HUES48 (cell line): ENCODE measurements around the gene ANKRD34A.

Experiments
- H3K27ac ChIP-seq: one replicate; pipeline ENCODE4 v1.7.0; 2013; ENCODE audit warnings: low read depth, low read length, inconsistent platforms
- H3K27me3 ChIP-seq: 2 replicates; pipeline ENCODE4 v1.6.1; 2013; ENCODE audit warnings: mild to moderate bottlenecking, low read length; ENCODE audit not compliant: control insufficient read depth, insufficient read depth
- H3K36me3 ChIP-seq: 2 replicates; pipeline ENCODE4 v1.6.1; 2013; ENCODE audit warnings: low read length; ENCODE audit not compliant: control insufficient read depth, insufficient read depth
- H3K4me1 ChIP-seq: 2 replicates; pipeline ENCODE4 v1.6.1; 2013; ENCODE audit warnings: mild to moderate bottlenecking, low read length; ENCODE audit not compliant: control insufficient read depth, insufficient read depth
- H3K4me3 ChIP-seq: 2 replicates; pipeline ENCODE4 v1.5.1; 2013; ENCODE audit warnings: mild to moderate bottlenecking, low read depth, low read length
- H3K9ac ChIP-seq: 2 replicates; pipeline ENCODE4 v1.6.1; 2013; ENCODE audit warnings: mild to moderate bottlenecking, low read depth, low read length, moderate library complexity
- H3K9me3 ChIP-seq: 2 replicates; pipeline ENCODE4 v1.6.1; 2013; ENCODE audit warnings: low read length; ENCODE audit not compliant: control insufficient read depth, insufficient read depth

The ANKRD34A gene

DNA sequence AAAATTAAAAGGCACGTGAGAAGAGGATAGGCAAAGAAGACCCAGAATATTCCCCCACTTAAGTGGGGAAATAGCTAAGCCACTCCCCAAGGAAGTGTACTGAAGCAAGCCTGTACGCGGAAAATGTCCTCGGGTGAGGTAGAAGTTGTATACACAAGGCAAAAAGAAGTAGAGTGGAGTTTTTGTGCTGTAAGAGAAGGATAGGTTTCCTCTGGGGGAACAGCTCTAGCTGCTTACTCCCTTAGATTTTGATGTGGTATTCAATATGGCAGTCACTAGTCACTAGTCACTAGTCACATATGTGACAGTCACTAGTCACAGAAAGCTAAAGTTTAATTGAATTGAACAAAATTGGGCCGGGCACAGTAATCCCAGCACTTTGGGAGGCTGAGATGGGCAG, 24.4 kb upstream of the ANKRD34A start:
- Histone ChIP-seq H3K9ac (no peak overlapping the region), H3K9me3 (no peaks in the 10 kb centered on the region), H3K27ac (no peak overlapping the region), H3K36me3 (peaks cover 17% of the 10 kb centered on the region), H3K4me1 (peaks cover 12% of the 10 kb centered on the region), H3K27me3 (no peaks in the 10 kb centered on the region), H3K4me3 (no peak overlapping the region)

DNA sequence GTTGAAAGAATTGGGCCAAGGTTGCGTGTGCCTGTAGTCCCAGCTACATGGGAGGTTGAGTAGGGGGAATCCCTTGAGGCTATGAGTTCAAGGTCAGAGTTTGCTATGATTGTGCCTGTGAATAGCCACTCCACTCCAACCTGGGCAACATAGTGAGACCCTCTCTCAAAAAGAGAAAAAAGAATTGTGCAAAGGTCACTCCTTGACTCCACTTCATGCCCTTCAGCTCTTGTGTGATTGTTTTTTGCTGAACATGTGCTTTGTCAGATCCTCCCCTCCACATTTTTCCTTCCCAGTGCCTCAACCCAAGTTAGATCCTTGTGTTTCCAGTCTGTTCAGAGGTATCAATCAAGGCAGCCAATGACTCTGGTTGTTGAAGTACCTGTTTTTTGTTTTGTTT, 23.6 kb upstream of the ANKRD34A start:
- Histone ChIP-seq H3K27ac (no peak overlapping the region), H3K9me3 (no peaks in the 10 kb centered on the region), H3K4me1 (peaks cover 12% of the 10 kb centered on the region), H3K27me3 (no peaks in the 10 kb centered on the region), H3K36me3 (peaks cover 9% of the 10 kb centered on the region), H3K4me3 (no peak overlapping the region), H3K9ac (no peak overlapping the region)

DNA sequence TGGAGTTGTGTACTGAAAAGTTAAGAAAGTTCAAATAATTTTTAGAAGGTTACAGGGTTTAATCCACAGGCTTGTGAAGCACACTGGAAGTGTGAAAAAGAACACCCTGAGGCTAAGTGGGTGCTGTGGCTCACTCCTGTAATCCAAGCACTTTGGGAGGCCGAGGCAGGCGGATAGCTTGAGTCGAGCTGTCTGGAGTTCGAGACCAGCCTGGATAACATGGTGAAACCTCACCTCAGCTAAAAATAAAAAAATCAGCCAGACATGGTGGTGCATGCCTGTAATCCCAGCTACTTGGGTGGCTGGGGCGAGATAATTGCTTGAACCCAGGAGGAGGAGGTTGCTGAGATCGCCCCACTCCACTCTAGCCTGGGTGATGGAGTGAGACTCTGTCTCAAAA, 22.2 kb upstream of the ANKRD34A start:
- no peak overlapping the region for H3K27ac ChIP-seq
- peaks cover 12% of the 10 kb centered on the region for H3K4me1 ChIP-seq
- H3K9ac ChIP-seq, result no peak overlapping the region
- no peaks in the 10 kb centered on the region for H3K9me3 ChIP-seq
- H3K4me3 ChIP-seq, result no peak overlapping the region
- no peaks in the 10 kb centered on the region for H3K36me3 ChIP-seq
- no peaks in the 10 kb centered on the region for H3K27me3 ChIP-seq

DNA sequence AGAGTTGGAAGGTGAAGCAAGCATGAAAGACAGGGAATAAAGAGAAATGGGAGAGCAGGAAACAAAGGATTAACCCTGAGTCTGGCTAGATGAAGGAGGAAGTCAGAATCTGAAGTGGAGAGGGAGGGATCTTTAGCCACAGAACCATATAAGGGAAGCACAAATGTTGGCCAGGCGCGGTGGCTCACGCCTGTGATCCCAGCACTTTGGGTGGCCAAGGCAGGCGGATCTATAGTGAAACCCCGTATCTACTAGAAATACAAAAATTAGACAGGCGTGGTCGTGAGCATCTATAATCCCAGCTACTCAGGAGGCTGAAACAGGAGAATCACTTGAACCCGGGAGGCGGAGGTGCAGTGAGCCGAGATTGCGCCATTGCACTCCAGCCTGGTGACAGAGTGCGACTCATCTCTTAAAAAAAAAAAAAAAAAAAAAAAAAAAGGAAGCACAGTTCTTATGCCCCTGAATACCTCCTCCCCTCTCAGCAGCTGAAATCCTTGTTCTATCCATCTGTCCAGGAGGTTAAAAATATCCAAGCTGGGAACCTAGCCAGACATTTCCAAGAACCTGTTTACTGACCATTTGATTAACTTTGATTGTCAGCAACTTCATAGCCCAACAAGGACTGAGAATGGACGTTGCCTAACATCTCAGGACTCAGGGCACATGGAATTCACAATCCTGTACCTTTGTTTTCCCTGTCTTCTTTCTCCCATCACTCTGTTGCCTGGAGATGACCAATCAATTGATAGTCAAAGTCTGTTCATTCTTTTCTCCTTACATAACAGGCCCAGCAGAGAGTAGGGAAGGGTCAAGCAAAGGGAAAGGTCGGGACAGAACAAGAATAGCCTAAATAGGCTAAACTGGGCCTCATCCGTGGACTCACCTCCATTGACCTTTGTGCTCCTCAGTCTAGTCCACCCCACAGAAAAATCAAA, 21.4 kb upstream of the ANKRD34A start:
- H3K9me3 ChIP-seq, result no peaks in the 10 kb centered on the region
- H3K27me3 ChIP-seq, result no peaks in the 10 kb centered on the region
- H3K27ac ChIP-seq, result peak overlapping the region; percentile 59
- no peak overlapping the region for H3K4me3 ChIP-seq
- H3K36me3 ChIP-seq, result no peaks in the 10 kb centered on the region
- H3K4me1 ChIP-seq, result peaks cover 12% of the 10 kb centered on the region
- no peak overlapping the region for H3K9ac ChIP-seq

DNA sequence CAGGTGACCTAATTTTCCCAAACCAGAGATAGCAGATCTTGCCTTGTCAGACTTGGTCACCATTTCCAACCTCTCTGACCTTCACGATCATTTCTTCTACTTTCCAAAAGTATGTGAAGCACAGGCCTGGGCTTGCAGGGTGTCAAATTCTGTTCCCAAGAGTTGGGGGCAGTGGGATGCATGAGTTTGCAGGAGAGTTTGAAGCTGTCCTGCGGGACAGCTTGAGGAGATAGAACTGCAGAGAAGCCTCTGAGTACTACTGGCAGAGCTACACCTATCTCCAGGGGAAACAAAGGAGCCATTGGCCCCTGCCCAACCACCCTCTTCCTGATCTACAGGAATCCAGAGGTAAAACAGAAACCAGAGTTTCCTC, 20.7 kb upstream of the ANKRD34A start:
- H3K9ac ChIP-seq, result no peak overlapping the region
- H3K4me1 ChIP-seq, result peaks cover 12% of the 10 kb centered on the region
- no peak overlapping the region for H3K4me3 ChIP-seq
- no peaks in the 10 kb centered on the region for H3K27me3 ChIP-seq
- no peaks in the 10 kb centered on the region for H3K9me3 ChIP-seq
- H3K27ac ChIP-seq, result peak overlapping the region; percentile 59
- no peaks in the 10 kb centered on the region for H3K36me3 ChIP-seq

DNA sequence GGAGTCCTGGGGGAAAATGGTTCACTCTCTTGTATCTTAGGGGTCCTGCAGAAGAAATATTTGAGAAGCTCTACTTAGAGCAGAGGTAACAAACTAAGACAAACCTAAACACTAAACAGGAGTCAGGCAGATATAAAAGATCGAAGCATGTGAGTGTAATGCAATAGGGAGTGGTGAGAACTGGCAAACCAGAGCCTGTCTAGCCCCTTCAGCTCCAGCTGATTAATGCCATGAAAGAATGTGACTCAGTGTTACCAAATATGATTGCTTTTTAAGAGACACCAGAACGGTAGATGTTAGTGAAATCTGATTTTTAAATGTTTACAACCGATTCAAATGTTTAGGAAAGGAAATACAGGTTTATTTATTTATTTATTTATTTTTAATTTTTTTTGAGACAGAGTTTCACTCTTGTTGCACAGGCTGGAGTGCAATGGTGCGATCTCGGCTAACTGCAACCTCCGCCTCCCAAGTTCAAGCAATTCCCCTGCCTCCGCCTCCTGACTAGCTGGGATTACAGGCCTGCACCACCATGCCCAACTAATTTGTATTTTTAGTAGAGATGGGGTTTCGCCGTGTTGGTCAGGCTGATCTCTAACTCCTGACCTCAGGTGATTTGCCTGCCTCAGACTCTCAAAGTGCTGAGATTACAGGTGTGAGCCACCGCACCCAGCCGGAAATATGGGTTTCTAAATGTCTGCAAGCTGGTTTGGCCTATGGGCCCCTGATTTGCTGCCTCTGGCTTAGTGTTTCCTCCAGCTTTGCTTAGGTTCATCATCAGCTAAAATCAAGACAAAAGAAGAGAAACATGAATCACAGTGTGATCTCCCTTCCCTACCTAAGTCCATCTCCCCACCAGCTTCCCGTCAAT, 19.8 kb upstream of the ANKRD34A start:
- H3K4me1 ChIP-seq, result peaks cover 17% of the 10 kb centered on the region
- no peaks in the 10 kb centered on the region for H3K9me3 ChIP-seq
- H3K9ac ChIP-seq, result no peak overlapping the region
- H3K27me3 ChIP-seq, result no peaks in the 10 kb centered on the region
- H3K36me3 ChIP-seq, result no peaks in the 10 kb centered on the region
- no peak overlapping the region for H3K4me3 ChIP-seq
- H3K27ac ChIP-seq, result no peak overlapping the region

DNA sequence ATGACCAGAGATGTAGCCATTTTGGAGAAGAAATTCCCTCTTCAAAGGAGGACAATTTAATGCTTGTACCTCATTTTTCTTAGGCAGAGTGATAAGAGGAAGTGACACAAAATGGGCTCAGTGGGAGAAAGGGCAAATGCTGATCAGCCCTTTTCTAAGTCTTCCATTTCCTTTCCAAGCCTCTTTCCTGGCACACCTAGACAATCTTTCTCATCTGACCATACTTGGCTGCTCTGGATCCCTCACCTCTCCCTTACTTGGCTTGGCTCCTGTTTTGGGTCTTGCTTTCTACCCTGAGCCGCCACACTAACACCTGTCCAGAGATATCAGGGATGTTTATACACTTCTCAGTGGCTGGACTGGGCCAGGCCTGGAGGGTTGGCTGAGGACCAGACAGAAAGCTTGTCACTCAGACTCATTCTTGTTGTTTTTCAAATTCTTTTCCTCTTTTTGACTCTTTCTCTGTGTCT, 18.9 kb upstream of the ANKRD34A start:
- Histone ChIP-seq H3K4me1 (peaks cover 26% of the 10 kb centered on the region), H3K9ac (no peak overlapping the region), H3K36me3 (no peaks in the 10 kb centered on the region), H3K27me3 (no peaks in the 10 kb centered on the region), H3K9me3 (no peaks in the 10 kb centered on the region), H3K27ac (no peak overlapping the region), H3K4me3 (no peak overlapping the region)

DNA sequence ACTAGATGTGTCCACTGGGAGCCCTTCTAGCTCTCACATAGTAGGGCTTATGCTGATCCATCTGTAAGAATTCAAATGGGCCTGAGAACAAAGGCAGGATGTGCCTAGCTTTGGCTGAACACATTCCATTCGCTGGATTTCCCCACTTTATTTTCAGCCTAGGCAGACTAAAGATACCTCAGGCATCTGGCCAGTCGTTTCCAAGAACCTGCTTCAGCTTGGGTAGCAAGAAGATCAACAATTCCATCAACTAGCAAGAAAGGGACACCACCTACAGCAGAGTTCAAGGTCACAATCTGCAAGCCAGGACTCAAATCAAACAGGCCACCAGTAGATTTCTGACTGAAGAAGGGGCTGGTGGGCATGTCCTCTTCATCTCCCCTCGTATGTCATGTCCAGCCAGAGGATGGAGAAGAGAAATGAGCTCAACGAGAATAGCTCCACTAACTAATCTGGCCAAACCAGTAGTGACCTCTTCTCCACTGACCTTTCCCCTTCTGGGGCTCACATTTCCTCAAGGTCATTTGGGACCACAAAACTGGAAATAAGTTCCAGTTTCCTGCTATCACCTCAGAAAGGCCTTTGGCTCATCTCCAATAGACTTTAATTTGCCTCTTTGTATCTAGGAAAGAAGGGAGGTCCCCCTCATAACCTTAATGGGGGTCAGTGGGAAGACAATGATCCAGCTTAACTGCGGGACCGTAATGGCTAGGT, 17.8 kb upstream of the ANKRD34A start:
- no peak overlapping the region for H3K9ac ChIP-seq
- no peaks in the 10 kb centered on the region for H3K27me3 ChIP-seq
- H3K4me3 ChIP-seq, result no peak overlapping the region
- no peak overlapping the region for H3K27ac ChIP-seq
- H3K4me1 ChIP-seq, result peaks cover 35% of the 10 kb centered on the region
- H3K9me3 ChIP-seq, result no peaks in the 10 kb centered on the region
- no peaks in the 10 kb centered on the region for H3K36me3 ChIP-seq

DNA sequence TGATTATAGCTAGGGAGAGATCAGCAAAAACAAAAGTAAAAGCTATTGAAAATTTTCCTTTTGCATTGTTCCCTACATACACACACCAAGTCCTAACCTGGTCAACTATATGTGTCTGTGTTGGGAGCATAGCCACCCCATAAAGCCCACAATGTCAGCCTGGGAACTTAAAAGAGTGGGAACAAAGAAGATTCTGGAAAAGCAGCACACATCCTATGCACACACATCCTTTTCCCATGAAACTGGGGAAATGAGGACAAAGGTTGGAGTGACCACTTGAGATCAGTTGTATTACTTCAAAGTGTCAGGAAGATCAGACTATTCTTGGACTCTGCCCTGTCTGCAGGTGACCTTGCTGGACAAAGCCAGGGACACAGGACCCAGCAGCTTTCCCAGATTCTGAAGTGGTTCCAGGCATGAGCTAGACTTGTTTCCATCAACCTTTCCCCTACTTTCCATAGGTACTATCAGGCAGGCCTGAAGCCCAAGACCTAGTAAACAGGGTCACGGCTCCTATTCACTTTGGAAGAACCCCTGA, 16.2 kb upstream of the ANKRD34A start:
- peaks cover 36% of the 10 kb centered on the region for H3K4me1 ChIP-seq
- no peaks in the 10 kb centered on the region for H3K9me3 ChIP-seq
- H3K27ac ChIP-seq, result no peak overlapping the region
- H3K27me3 ChIP-seq, result no peaks in the 10 kb centered on the region
- H3K9ac ChIP-seq, result no peak overlapping the region
- no peaks in the 10 kb centered on the region for H3K36me3 ChIP-seq
- H3K4me3 ChIP-seq, result no peak overlapping the region

DNA sequence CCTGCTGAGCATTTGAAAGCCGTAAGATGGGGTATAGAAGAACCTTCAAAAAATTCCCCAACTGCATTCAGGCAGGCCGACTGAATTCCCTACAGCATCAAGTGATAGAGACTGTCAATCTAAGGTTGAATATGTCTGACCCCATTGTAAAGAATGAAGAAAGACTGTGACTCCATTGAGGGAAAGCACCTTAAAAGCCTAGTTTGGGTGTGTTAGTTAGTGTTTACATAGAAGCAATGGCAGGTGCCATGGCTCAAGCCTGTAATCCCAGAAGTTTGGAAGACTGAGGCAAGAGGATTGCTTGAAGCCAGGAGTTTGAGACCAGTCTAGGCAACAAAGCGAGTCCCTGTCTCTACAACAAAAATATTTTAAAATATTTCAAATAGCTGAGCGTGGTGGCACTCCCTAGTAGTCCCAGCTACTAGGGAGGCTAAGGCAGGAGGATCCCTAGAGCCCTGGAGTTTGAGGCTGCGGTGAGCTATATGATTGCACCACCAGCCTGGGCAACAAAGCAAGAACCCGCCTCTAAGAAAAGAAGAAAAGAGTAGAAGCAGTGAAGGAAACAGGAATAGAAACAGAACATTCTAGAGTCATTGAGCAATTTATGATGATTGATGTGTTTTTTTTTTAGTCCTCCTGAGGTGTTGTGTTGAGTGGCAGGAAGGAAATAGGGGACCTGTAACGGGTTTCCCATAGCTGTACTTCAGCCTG, 15.5 kb upstream of the ANKRD34A start:
- no peaks in the 10 kb centered on the region for H3K36me3 ChIP-seq

More for the DNA sequence above, 15.5 kb upstream of the ANKRD34A start:
- Histone ChIP-seq H3K4me3 (0 out of 2 replicates have a peak overlapping the region, but pooled peaks have one; percentile 18), H3K27ac (peak overlapping the region; percentile 99), H3K9me3 (no peaks in the 10 kb centered on the region), H3K27me3 (no peaks in the 10 kb centered on the region), H3K4me1 (peaks cover 31% of the 10 kb centered on the region), H3K9ac (0 out of 2 replicates have a peak overlapping the region, but pooled peaks have one; percentile 27)
